Panc1 (cell line): ENCODE measurements around the gene CDH12.

Experiments used
- CTCF ChIP-seq: fragments of 450-650 bp; IDR thresholded peaks from 2 replicates; pipeline ENCODE4 v1.5.1; 2017; ENCODE audit warnings: mild to moderate bottlenecking
- POLR2AphosphoS5 ChIP-seq: IDR thresholded peaks from 2 replicates; pipeline ENCODE4 v1.6.1; 2012; ENCODE audit warnings: mild to moderate bottlenecking, low read depth, low read length, moderate library complexity
- TF ChIP-seq, protein P1 (sequence below), 2 experiments: IDR thresholded peaks; 2 replicates each; pipeline ENCODE4 v1.6.1; 2011 to 2012; ENCODE audit warnings: low read depth in 2 of 2, control low read depth in 1 of 2, low read length in 1 of 2, mild to moderate bottlenecking in 1 of 2, moderate library complexity in 1 of 2; ENCODE audit not compliant: insufficient read depth in 1 of 2

DNA sequence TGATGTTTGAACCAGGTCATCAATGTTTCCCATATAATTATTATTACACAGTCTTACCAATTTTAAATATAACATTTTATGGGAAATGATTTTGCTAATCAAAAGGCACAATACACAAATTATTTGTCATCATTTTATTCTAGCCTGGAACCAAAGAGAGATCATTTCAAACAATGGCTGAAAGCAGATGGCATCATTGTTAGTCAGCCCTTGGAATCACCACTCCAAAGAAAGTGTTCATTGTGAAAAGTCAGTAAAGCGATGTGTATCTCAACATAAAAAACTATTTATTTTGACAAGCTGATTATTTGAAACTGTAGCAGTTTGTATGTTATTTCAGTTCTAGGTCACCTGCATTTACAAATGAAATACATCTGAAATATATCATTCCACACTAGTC lies 1068.7 kb downstream of the CDH12 start:
- TF ChIP-seq CTCF, result no peak
- TF ChIP-seq POLR2AphosphoS5, result no peak
- TF ChIP-seq, protein P1, sequence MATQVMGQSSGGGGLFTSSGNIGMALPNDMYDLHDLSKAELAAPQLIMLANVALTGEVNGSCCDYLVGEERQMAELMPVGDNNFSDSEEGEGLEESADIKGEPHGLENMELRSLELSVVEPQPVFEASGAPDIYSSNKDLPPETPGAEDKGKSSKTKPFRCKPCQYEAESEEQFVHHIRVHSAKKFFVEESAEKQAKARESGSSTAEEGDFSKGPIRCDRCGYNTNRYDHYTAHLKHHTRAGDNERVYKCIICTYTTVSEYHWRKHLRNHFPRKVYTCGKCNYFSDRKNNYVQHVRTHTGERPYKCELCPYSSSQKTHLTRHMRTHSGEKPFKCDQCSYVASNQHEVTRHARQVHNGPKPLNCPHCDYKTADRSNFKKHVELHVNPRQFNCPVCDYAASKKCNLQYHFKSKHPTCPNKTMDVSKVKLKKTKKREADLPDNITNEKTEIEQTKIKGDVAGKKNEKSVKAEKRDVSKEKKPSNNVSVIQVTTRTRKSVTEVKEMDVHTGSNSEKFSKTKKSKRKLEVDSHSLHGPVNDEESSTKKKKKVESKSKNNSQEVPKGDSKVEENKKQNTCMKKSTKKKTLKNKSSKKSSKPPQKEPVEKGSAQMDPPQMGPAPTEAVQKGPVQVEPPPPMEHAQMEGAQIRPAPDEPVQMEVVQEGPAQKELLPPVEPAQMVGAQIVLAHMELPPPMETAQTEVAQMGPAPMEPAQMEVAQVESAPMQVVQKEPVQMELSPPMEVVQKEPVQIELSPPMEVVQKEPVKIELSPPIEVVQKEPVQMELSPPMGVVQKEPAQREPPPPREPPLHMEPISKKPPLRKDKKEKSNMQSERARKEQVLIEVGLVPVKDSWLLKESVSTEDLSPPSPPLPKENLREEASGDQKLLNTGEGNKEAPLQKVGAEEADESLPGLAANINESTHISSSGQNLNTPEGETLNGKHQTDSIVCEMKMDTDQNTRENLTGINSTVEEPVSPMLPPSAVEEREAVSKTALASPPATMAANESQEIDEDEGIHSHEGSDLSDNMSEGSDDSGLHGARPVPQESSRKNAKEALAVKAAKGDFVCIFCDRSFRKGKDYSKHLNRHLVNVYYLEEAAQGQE (IDR thresholded peaks at IDR 0.05; ENCODE audit: insufficient read depth in 1 of 2, low read depth in 2 of 2, low read length in 1 of 2), result no peak
